C4-2B (cell line): ENCODE results near the gene MXRA8.

Source experiments
- H3K27ac ChIP-seq: fragments of 450-650 bp; 2 replicates; pipeline ENCODE4 v1.5.1; 2017
- CTCF ChIP-seq: fragments of 450-650 bp; conservative IDR thresholded peaks from 2 replicates; pipeline ENCODE4 v1.5.1; 2017; ENCODE audit warnings: mild to moderate bottlenecking
- ZFX ChIP-seq: fragments of 450-650 bp; IDR thresholded peaks from 2 replicates; pipeline ENCODE4 v1.6.1; 2017

The MXRA8 gene

DNA sequence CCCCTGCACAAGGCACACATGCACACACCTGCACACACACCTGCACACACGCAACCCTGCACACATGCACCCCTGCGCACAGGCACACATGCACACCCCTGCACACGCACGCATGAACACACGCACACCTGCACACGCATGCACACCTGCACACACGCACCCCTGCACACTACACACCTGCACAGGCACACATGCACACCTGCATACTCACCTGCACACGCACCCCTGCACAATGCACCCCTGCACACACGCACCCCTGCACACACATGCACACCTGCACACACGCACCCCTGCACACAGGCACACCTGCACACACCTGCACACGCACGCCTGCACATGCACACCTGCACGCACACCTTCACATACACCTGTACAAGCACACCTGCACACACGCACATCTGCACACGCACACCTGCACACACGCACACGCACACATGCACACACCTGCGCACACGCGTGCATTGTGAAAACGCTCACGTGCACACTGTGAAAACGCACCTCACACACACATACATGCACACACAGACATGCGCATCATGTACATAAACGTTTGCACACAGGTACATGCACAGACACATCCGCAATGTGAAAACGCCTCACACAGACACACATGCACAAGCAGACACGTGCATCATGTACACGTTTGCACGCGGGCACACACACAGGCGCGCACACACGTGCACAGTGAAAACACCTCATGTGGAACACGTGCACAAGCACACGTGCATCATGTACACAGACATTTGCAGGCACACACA is 17.4 kb downstream of the MXRA8 start:
- TF ChIP-seq CTCF: no peak
- no peak for TF ChIP-seq ZFX
- no peak overlapping the region for H3K27ac ChIP-seq

- TF ChIP-seq CTCF (no peak), ZFX (no peak)
- H3K27ac ChIP-seq: no peak overlapping the region
These were observed 18.2 kb downstream of the MXRA8 start for GRCh38 chr1:1340185-1340584.

GRCh38 chr1:1338278-1338677 is 20.1 kb downstream of the MXRA8 start:
- TF ChIP-seq ZFX: no peak
- no peak for TF ChIP-seq CTCF
- no peak overlapping the region for H3K27ac ChIP-seq

GRCh38 chr1:1337793-1338147 is 20.6 kb downstream of the MXRA8 start:
- TF ChIP-seq CTCF (no peak), ZFX (no peak)
- H3K27ac ChIP-seq: no peak overlapping the region

- no peak overlapping the region for H3K27ac ChIP-seq
- TF ChIP-seq ZFX (no peak), CTCF (no peak)
These were observed 21.2 kb downstream of the MXRA8 start for GRCh38 chr1:1336931-1337792.

GRCh38 chr1:1336446-1336845 is 21.9 kb downstream of the MXRA8 start:
- no peak for TF ChIP-seq CTCF
- TF ChIP-seq ZFX: no peak
- H3K27ac ChIP-seq: no peak overlapping the region

- TF ChIP-seq CTCF (no peak), ZFX (no peak)
These were observed 22.5 kb downstream of the MXRA8 start for GRCh38 chr1:1335792-1336248.

More at GRCh38 chr1:1335792-1336248, 22.5 kb downstream of the MXRA8 start:
- H3K27ac ChIP-seq: no peak overlapping the region
